Measurements from ENCODE around the gene PPP1R7. TPM values are rescaled to one million over a fixed set of nuclear protein-coding genes. Genes with fewer than 3 reads are reported as not detected.

Gene PPP1R7
- polyA plus RNA-seq, 3 donors = 70.0 to 79.5 (median 77.7) TPM

DNA sequence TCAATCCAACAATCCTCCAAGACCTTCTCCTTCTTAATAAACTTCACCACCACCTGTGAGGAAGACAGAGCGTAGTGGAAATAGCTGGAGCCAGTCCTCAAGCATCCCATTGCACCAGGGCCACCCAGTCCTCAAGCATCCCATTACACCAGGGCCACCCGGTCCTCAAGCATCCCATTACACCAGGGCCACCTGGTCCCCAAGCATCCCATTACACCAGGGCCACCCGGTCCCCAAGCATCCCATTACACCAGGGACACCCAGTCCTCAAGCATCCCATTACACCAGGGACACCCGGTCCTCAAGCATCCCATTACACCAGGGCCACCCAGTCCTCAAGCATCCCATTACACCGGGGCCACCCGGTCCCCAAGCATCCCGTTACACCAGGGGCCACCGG is 34.9 kb upstream of the PPP1R7 start:
- no peak for DNase-seq

DNA sequence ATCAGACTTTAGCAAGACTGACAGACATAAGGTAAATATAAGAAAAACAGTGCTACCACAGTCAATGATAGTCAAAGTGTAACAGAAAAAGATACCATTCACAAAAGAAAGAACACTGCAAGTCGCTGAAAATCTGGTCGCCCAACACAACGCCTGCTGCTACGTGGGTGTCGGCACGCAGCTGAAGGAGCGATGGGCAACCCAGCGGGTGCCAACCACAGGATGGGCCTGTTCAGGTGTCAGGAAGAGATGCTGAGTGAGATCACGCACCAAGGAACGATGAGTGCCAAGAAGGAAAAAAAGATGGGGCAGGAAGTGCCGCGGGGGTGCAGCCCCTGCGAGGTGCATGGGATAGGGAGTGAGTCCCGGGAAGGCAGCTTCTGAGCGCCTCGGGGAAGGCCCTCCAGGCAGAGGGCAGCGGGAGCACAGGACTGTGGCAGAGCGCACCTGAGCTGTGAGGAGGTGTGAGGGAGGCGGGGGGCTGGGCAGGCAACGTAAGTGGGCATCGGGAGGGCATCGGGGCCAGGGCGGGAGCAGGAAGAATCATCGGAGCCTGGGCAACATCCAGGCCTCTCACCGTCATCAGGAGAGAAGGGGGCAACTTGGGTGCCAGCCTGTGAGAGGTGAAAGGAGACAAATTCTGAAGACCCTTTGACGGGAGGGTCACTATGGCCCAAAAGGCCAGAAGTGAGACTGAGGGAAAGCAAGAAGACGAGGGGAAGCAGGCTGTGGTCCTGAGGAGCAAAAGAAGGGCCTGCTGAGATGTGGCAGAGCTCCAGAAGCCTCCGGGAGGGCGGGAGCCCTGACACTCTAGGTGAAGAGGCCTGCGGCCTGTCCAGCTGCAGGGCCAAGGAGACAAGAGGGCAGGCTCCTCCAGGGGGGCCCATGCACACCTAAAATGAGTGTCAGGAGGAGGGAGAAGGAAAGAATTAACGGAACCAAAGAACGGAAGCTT is 33.4 kb upstream of the PPP1R7 start:
- DNase-seq = no peak

DNA sequence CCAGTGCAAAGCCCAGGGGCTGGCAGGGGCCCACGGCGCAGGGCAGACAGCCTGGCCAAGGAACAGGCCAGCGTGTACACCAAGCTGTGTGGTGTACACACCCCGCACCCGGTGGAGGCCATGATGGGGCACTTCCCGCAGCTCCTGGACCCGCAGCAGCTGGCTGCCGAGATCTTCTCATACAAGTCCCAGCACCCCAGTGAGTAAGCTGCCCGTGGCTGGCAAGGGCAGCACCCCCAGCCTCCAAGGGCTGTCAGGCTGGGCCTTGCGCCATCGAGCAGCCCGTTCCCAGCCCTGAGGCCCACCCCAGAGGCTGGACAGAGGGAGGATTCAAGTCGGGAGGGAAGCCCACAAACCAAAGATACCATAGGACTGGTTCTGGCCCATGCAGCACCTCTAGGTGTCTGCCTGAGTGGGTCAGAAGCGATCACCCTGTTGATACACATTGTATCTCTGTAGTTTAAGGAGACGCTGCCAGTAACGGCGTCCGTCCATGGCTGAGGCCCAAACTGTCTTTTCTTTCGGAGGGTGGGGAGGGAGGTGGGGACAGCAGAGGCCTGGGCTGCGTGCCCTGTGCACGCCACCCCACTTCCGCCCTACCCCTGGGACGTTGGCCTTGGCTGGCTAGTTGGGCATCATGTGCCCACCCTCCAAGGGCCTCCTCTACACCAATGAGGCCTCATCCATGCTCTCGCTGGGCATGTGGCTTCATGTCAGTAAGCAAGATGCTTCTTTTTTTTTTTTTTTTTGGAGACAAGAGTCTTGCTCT is 31.3 kb upstream of the PPP1R7 start:
- no peak for DNase-seq

DNA sequence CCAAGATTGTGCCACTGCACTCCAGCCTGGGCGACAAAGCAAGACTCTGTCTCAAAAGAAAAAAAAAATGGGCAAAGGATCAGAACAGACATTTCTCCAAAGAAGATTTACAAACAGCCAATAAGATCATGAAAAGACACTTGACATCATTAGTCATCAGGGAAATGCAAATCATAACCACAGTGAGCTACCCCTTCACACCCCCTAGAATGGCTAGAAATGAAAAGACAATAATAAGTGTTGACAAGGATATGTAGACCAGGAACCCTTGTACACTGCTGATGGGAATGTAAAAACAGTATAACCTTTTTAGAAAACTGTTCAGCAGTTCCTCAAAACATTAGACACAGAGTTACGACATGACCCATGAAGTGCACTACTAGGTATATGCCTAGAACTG is 29.8 kb upstream of the PPP1R7 start:
- no peak for DNase-seq

DNA sequence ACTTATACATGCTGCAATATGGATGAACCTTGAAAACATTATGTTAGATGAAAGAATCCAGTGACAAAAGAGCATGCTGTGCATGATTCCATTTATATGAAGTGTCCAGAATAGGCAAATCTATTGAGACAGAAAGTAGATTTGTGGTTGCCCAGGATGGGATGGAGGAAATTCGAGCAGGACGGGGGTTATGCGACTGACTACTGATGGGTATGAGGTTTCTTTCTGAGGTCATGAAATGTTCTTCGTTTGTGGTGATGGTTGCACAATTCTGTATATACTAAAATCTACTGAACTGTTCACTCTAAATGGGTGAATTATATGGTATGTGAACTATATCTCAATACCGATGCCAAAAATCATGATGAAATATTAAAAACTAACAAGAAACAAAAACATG is 29.3 kb upstream of the PPP1R7 start:
- no peak for DNase-seq

DNA sequence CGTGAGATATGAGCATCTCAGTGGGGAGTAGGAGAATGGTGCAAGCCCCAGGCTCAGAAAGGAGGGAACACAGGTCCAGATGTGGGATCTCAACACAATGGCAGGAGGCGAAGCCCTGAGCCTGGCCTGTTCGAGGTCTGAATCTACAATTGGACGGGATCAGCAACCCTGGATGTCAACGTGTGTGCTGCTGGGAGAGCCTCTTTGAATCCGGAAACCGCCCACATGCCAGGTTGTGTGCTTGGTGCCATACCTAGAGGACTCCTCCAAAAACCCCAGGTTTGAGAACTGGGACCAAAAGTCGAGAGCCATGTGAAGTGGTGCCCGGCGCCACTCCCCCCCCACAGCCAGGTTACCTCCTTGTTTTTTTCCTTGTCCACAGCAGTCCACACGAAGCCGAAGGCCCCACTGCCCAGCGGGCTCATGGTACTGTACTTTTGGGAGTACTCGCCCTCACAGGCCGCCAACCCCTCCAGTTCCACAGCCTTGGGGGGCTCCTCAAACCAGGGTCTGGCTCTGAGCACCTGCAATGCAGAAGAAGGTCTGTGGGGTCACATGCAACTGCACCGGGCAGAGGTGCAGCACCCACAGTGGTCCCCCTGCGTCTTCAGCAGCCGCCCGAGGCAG is 27.8 kb upstream of the PPP1R7 start:
- DNase-seq = no peak

DNA sequence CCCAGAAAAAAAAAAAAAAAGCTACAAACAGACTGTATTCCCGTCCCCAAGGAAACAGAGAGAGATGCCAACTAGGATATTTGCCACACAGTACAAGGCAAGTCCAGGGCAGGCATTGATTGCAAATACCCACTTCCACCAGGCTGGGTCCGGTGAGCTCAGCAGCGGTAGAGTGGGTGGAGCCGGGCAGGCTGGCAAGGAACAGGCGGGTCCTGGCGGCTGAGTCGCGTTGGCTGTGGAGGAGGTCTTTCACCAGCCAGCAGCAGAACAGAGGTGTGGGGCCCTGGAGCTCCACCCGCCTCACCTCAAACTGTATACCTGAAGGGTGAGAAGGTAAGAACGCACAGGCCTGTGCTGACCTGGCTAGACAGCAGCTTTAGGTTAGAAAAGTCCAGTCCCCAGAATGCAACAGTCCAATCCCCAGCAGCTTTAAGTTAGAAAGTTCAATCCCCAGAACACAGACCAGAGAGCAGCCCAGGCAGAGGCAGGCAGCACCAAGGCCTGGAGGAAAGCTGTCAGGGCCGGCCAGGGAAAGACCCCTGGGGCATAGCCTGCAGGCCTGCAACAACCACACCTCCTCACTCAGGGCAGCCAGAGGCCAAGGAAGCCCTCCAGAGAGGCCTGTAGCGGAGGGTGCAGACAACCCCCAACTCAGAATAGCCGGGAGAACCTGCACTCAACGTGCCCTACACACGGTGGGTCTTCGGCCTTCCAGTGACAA is 26.3 kb upstream of the PPP1R7 start:
- DNase-seq = no peak

DNA sequence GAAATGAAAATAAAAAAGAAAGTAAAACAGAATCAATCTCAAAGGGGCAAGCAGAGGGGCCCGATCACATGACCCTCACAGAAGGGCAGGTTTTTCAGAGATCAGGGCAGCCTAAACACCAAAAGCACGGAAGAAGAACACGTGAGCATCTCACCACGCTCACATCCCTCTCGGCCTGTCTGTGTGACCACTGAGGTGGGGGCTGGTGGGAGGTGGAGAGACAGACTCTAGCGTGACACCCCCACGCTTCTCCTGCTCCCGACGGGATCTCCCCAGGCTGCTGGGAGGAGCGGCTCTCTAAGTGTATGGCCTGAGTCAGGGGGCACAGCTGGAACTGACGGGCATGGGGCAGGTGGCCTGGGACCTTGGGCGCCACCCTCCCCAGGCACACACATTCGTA is 24.6 kb upstream of the PPP1R7 start:
- DNase-seq = no peak

DNA sequence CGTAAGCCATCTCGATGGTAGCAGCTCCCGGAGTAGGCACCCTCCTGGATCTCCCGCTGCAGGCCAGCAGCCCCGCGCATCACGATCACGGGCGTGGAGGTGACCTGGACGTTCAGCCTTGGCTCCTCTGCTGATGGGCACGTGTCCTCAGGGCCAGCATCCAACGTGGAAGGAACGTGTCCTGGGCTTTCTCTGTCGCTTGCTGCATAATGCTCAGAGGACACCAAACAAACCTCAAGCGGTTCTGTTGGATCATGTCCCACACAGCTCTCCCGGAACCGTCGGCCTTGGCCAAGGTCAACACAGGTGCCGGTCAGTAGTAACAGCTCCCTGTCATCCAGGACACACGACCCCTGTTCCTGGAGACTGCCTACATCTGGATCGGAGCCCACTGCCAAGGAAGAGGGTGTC is 24.1 kb upstream of the PPP1R7 start:
- DNase-seq = no peak

DNA sequence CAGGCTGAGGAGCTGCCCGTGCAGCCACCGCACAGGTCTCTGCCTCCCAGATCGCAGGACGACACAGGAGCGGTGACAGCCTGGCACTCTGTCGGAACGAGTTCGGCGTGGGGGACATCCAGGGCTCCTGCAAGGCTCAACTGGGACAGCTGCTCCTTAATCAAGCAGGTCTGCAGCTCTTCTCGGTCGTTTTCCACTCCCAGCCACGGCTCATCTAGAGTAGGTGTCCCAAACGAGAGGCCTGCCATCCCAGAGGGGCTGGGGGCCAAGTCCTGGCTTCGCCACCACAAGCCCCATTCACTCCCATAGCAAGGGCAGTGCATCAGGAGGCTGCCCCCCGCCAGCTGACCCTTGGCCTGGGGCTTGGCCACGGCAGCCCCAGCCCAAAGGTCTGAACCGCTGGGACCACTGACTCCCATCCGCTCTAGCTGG is 23.5 kb upstream of the PPP1R7 start:
- DNase-seq = no peak

DNA sequence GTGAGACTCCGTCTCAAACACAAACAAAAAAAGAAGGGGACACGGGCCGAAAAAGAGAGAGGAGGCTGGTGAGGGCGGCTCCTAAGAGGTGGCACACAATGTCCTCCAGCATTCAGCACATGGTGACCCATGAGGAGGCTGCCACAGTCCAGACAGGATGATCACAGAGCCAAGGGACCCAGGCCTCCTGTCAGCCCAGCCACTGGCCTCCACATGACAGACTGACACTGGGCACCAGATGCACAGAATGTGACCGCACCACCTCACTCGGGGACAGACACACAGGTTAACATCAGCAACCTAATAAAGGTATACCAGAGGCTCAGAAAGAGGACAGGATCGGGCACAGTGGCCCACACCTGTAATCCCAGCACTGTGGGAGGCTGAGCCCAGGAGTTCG is 22.0 kb upstream of the PPP1R7 start:
- no peak for DNase-seq

DNA sequence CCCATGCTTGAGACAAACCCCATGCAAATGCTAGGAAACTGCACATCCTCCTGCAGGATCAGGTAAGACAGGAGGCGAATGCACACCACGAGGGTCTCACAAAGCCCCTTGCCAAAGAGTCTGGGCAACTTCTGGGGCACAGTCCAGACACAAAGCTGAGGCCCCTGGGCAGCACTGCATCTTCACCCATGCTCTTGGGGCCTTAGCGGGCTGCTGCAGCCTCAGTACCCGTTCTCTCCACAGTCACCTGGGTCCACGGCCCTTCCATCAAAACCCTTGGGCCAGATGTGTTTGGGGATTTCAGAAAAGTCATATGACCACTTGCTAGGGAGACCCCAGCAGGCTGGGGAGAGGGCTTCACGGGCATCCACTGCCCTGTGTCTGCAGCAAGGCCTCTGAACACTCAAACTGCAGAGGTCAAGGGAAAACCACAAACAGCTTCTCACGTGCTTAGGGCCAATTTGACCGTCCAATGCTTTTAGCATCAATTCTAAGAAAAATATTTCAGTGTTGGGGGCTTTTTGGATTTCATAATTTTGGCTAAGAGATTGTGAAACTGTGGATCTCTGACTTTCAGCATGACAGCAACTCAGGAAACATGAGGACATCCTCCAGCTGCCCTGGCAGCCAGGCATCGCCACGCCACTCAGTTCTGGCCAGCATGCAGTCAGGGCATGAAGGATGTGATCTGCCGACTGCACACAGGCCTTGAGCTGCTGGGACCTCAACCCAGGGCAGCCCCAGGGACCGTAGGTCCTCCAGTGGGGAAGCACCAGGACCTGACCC is 21.0 kb upstream of the PPP1R7 start:
- no peak for DNase-seq

DNA sequence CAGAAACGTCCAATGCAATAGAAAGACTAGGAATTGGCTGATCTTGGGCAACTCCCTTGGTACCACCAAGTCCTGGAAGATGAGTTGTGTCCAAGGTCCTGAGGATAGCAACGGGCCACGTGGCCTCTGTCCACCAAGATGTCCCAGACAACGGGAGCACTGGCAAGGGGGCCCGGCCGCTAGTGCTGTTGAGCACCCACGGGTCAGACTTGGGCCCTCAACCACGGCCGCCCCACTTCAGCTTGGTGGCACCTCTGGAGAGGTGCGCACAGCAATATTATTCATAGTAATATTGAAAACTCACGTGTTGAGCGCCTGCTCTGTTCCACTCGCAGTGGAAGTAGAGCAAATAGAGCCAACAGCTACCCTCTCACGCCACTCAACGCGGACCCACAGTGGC is 20.0 kb upstream of the PPP1R7 start:
- DNase-seq = no peak

DNA sequence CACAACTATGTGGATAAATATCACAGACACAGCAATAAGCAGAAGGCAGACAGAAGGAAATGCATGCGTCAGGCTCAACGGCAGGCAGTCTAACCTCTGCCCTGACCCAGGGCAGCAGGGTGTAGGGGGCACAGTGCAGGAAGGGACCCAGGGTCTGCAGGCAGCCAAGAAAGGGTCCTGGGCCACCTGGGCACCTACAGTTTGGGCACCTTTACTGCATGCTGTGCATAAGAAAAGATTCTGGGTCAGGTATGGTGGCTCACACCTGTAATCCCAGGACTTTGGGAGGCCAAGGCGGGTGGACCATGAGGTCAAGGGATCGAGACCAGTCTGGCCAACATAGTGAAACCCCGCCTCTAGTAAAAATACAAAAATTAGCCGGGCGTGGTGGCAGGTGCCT is 18.7 kb upstream of the PPP1R7 start:
- DNase-seq = no peak

DNA sequence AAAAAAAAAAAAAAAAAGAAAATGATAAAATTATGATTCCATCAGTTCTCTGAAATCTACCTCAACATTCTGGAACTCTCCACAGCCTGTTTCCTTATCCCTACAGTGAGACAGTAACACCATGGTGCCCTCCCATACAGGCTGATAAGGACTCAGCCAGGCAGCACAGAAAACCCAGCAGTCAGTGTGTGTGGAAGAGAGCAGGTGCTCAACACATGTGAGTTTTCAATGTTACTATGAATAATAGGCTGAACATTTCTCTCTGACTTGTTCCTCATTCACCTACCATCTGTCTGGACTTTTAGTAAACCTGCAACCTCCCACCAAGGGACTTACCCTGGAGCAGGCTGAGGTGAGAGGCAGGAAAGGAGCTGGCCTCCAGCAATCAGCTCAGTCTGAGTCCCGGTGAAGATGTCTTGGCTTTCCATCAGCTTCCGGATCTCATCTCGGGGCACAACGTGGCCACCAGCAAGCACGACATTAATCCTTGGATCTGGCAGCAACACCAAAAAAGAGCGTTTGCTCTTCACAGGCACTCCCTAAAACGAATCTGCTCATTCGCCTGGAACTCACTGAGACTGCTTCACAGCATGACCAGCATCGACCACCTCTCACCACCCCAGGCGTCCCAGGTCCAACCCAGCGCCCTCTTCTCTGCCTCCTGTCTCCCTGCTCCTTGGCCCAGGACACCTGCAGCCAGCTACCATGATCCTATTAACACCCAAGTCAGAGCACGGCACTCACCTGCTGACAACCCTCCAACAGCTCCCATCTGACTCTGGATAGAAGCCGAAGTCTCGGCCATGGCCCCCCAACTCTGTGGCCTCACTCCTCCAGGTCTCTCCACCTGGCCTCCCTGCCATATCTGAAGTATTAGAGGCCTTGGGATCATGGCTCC is 17.5 kb upstream of the PPP1R7 start:
- no peak for DNase-seq

DNA sequence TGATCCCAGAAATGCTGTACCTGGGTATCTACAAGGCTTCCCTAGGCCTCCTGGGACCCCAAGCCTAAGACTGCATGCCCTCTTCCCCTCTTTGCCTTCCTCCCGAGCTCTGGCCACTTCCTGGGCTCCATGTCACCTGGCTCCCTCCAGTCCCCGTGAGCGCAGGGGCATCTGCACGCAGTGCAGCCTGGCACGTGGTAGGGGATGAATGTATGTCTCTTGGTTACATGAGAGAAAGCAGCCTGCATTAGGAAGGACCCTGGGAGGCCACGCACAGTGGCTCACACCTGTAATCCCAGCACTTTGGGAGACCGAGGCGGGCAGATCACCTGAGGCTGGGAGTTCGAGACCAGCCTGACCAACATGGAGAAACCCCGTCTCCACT is 16.8 kb upstream of the PPP1R7 start:
- DNase-seq = no peak

DNA sequence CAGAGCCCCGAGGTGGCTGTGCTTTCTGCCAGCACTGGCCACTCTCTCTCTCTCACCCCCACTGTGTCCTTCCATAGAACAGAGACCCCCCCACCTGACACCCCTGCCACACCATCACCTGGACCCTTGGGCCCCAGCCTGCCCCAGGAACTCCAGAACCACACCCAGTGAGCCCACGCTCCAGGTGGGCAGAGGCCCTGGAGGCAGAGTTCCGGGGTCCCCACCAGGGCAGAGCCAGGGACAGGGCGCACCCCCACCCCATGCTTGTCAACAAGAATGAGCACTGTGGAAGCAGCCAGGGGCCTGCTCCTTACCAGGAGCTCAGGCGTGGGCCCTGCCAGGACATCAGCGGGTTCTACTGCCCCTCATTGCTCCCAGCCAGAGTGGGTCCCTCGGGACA is 15.6 kb upstream of the PPP1R7 start:
- DNase-seq = no peak

DNA sequence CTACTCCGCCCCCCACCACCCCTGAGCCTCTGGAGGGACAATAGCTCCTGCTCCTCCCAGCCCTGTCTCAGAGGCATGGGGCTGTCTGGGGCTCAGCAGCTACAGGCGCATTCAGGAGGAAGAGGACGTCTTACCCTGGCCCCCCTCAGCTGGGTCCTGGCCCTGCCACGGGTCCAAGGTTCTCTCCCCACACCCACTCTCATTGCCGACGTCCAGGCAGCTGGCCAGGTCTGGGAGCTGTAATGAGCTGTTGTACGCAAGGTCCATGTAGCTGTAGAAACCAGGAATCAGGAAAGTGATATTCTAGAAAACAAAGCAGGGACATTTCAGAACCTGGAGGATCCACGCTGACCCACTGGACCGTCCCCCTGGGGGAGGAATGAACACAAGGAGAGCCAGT is 14.5 kb upstream of the PPP1R7 start:
- peak; percentile 9 for DNase-seq

DNA sequence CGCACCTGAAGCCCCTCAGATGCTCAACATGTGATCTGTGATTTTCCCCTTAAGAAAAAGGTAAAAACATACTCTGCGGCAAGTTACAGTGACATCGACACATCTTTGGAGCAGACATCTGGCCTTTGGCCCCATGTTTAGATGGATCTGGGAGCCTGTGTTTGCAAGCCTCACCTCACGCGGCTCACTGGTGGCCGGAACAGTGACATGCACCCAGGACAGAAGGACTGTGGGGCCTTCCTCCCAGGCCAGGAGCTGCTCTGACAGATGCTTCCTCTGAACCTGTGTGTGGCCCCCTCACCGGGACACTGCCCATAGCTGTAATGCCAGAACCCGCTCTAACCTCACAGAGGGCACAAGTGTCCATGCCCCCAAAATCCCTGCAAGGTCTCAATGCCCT is 14.1 kb upstream of the PPP1R7 start:
- DNase-seq = no peak

DNA sequence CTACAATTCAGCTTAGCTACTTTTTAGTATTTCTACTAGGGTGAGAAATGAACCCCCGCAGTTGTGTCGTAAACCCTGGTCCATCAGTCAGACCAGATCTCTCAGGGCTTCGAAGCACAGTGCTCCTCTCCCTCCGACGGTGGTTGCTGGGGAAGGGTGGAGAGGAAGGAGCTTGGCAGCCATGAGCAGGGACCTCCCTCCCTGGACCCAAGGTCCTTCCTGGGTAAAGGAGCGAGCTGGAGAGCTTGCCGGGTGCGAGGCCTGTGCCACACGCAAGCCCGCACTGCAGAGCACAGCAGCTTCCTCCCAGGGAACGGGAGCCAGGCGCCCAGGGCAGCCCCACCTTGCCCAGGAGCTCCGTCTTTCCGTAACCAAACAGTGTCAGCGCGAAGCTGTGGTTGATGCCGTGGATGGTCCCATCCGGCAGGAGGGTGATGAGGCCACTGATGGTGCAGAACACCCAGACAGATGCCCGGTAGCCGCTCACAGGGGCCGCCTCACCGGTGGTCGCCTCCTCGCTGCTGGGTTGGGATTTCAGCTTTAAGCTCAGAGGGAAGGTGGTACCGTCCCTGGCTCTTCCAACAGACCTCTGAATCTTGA is 13.5 kb upstream of the PPP1R7 start:
- DNase-seq = no peak
